D341Med (cell line): ENCODE data around the gene USP2.
A peak's percentile ranks its signal among the peaks of the same experiment; 100 is the strongest.

Source experiments
- DNase-seq: peaks from one replicate; pipeline ENCODE4 v3.0.0; 2012; ENCODE audit warnings: low spot score

Gene USP2

GRCh38 chr11:119320776-119321524 is 60.5 kb downstream of the USP2 start:
- DNase-seq: peak; percentile 46

- no peak for DNase-seq
Measured at GRCh38 chr11:119320240-119320775, 61.2 kb downstream of the USP2 start.

- no peak for DNase-seq
Measured at GRCh38 chr11:119319700-119320239, 61.7 kb downstream of the USP2 start.

- no peak for DNase-seq
Measured at GRCh38 chr11:119319136-119319699, 62.3 kb downstream of the USP2 start.

GRCh38 chr11:119318240-119319135 is 63.0 kb downstream of the USP2 start:
- no peak for DNase-seq

GRCh38 chr11:119317592-119318239 is 63.8 kb downstream of the USP2 start:
- no peak for DNase-seq

- peak; percentile 74 for DNase-seq
Measured at GRCh38 chr11:119316729-119317591, 64.5 kb downstream of the USP2 start, which contains the start of gene MCAM. Gene MCAM (minus strand): TSS chr11:119317130. CDS start chr11:119317101, 29 bp downstream.

GRCh38 chr11:119316016-119316728 is 65.3 kb downstream of the USP2 start:
- no peak for DNase-seq

- DNase-seq: peak; percentile 50
Measured at GRCh38 chr11:119315131-119316015, 66.1 kb downstream of the USP2 start.

GRCh38 chr11:119314726-119315125 is 66.8 kb downstream of the USP2 start:
- no peak for DNase-seq

- DNase-seq: no peak
Measured at GRCh38 chr11:119310682-119311052, 70.8 kb downstream of the USP2 start.

GRCh38 chr11:119309953-119310681 is 71.4 kb downstream of the USP2 start:
- no peak for DNase-seq

- no peak for DNase-seq
Measured at GRCh38 chr11:119309411-119309810, 72.1 kb downstream of the USP2 start.

GRCh38 chr11:119307974-119308373 is 73.5 kb downstream of the USP2 start:
- no peak for DNase-seq

- DNase-seq: no peak
Measured at GRCh38 chr11:119307219-119307618, 74.3 kb downstream of the USP2 start.

GRCh38 chr11:119306373-119306890 is 75.1 kb downstream of the USP2 start:
- no peak for DNase-seq

- DNase-seq: no peak
Measured at GRCh38 chr11:119305556-119306372, 75.7 kb downstream of the USP2 start.
